Erythroblast (primary cell): ENCODE results near the gene ZNF473.

Source experiments
- DNase-seq, 2 experiments: peaks; one replicate each; lab custom pipeline; 2025; lab: John Stamatoyannopoulos, UW
- GATA1 ChIP-seq: IDR thresholded peaks from 2 replicates; pipeline ENCODE4 v1.6.1; 2011; ENCODE audit warnings: low read depth, mild to moderate bottlenecking, control low read depth, low read length, moderate library complexity
- POLR2A ChIP-seq: IDR thresholded peaks from 2 replicates; pipeline ENCODE4 v1.6.1; 2011; ENCODE audit warnings: mild to moderate bottlenecking, low read length

Gene ZNF473

DNA sequence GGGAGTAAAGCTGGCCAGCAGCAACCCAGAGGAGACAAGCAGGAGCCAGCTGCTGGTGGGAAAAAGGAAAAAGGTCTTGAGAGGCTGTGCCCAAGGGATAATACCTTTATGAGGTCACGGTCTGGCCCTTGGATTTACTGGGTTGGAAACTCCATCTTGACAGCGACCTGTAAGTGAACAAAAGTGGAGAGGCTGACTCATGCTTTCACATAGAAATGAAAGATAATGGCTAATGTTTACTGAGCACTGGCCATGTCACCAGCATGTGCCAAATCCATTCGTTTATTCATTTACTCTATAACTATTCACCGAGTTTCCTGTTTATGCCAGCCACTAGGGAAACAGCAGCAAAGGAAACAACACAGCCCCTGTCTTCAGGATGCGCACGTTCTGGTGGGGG is 5.3 kb upstream of the ZNF473 start:
- DNase-seq, result no peak
- no peak for TF ChIP-seq GATA1
- TF ChIP-seq POLR2A, result no peak

DNA sequence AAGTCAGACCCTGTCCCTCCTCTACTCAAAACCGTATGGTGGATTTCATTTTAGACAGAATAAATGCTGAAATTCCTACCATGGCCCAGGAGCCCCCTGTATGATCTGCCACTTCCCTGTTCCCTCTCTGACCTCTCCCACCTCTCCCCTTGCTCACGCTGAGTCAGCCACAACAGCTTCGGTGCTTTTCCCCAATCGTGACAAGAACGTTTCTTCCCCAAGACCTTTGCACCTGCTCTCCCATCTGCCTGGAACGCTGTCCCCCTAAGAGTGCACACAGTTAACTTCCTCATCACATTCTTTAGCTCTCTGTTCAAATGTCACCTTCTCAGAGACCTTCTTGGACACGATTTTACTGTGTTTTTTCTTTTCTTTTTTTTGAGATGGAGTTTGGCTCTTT is 3.0 kb upstream of the ZNF473 start:
- no peak for DNase-seq
- TF ChIP-seq POLR2A (no peak), GATA1 (no peak)

- no peak for DNase-seq
- TF ChIP-seq GATA1 (no peak), POLR2A (no peak)
Observed at GRCh38 chr19:50024719-50025021, 1.1 kb upstream of the ZNF473 start.

- peak; percentile 81 for TF ChIP-seq POLR2A
- no peak for TF ChIP-seq GATA1
- DNase-seq, result peak; percentile 100
Observed at GRCh38 chr19:50025022-50025793, 597 bp upstream of the ZNF473 start, which contains the start of gene VRK3. Gene VRK3, minus strand, starts transcription at chr19:50025372. Its CDS starts 9,210 bp downstream, at chr19:50016162.

- TF ChIP-seq GATA1, result no peak
- no peak for DNase-seq
Observed at GRCh38 chr19:50026550-50026906, 723 bp downstream of the ZNF473 start.

DNA sequence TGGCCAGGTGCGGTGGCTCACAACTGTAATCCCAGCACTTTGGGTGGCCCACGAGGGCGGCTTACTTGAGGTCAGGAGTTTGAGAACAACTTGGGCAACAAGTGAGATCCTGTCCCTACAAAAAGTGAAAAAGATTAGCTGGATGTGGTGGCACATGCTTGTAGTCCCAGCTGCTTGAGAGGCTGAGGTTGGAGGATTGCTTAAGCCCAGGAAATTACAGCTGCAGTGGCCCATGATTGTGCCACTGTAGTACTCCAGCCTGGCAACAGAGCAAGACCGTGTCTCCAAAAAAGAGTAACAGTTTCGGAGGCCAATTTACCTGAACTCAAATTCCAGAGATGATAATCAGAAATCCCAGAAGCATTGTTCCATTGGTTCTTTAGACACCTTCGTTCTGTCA is 4.4 kb downstream of the ZNF473 start:
- TF ChIP-seq GATA1, result no peak
- no peak for TF ChIP-seq POLR2A
- no peak for DNase-seq

- TF ChIP-seq POLR2A (no peak), GATA1 (no peak)
Observed at GRCh38 chr19:50030937-50031336, 5.1 kb downstream of the ZNF473 start.

DNA sequence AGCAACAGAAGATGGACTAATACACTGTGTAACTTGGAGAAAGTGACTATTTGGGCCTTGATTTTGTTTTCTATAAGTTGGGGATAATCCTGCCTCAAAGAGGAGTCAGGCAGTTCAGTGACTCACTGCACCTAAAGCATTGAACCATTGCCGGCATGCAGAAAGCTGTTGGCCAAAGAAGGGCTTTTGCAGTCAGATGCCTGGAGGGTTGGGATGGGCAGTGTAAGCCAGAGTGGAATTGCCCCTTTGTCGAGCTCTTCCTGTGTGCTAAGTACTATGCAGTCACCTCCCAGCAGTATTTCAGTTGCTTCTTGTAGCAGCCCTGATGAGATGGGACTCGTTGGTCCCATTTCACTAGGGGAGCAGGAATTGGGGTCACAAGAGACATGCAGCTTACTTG is 11.1 kb downstream of the ZNF473 start:
- DNase-seq, result no peak
- TF ChIP-seq POLR2A, result no peak

More at GRCh38 chr19:50030937-50031336, 5.1 kb downstream of the ZNF473 start:
- no peak for DNase-seq

GRCh38 chr19:50039968-50040367 is 14.2 kb downstream of the ZNF473 start:
- no peak for TF ChIP-seq POLR2A
- no peak for TF ChIP-seq GATA1

DNA sequence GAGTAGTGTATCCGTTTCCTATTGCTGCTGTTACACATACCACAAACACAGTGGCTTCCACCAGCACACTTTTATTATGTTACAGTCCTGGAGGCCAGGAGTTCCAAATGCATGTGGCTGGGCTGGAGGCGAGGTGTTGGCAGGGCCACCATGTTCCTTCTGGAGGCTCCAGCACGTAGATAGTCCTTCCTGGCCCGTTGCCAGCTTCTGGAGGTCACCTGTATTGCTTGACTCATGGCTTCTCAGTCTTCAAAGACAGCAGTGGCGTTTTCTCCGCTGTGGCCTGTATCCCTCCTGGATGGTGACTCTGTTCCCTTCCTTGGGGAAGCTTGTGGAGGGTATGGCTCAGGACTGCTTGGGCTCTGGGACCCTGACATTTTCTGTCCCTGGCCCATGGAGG is 15.2 kb downstream of the ZNF473 start:
- TF ChIP-seq POLR2A (no peak), GATA1 (no peak)
- DNase-seq, result no peak

More at GRCh38 chr19:50039968-50040367, 14.2 kb downstream of the ZNF473 start:
- DNase-seq, result no peak

- no peak for DNase-seq
- no peak for TF ChIP-seq GATA1
- no peak for TF ChIP-seq POLR2A
Observed at GRCh38 chr19:50042363-50043024, 16.7 kb downstream of the ZNF473 start.

DNA sequence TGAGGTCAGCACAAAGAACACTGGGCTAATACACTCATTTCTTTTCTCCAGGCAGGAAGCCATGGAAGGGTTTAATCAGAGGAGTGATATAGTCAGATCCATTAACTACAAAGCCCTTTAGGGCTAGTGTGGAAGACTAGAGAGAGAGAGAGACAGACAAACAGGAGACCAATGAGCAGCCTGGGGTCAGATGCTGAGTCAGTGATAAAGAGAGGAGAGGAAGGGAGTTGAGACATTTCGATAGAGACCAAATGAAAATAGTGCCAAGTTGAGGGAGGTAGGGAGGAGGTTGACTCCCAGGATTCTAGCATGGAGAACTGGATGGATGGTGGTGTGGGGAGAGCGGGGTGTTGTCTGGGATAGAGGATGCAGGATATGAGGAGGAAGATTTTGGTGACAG is 18.2 kb downstream of the ZNF473 start:
- TF ChIP-seq POLR2A (no peak), GATA1 (no peak)
- no peak for DNase-seq

DNA sequence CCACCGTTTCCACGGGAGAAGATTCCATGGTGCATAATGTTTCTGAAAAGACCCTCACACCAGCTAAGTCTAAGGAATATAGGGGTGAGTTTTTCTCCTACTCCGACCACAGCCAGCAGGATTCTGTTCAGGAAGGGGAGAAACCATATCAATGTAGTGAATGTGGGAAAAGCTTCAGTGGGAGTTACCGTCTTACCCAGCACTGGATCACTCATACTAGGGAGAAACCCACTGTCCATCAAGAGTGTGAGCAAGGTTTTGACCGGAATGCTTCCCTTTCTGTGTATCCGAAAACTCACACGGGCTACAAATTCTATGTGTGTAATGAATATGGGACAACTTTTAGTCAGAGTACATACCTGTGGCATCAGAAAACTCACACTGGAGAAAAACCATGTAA is 19.1 kb downstream of the ZNF473 start:
- no peak for DNase-seq
- TF ChIP-seq POLR2A (no peak), GATA1 (no peak)

- TF ChIP-seq GATA1, result no peak
- TF ChIP-seq POLR2A, result no peak
- DNase-seq, result peak; percentile 46 to 51
Observed at GRCh38 chr19:50046649-50047503, 21.1 kb downstream of the ZNF473 start.
